ENCODE measurements around the gene ANKRD28.

DNA sequence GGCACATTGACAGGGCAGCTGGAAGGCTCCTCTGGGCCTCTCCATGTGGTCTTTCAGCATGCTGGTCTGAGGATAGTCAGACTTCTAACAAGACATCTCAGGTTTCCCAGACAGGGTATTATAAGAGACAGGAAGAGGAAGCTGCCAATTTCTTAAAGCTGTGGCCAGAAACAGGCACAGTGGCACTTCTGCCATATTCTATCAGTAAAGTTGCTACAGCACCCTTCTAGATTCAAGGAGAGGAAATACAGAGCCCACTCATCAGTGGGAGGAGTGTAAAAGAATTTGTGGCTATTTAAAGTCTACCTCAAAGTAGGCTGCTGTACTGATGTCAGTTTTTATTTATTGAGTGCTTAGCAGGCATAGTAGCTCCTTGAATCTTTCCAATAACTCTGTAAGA, 140.8 kb downstream of the ANKRD28 start:
- TF ChIP-seq, protein P1, sequence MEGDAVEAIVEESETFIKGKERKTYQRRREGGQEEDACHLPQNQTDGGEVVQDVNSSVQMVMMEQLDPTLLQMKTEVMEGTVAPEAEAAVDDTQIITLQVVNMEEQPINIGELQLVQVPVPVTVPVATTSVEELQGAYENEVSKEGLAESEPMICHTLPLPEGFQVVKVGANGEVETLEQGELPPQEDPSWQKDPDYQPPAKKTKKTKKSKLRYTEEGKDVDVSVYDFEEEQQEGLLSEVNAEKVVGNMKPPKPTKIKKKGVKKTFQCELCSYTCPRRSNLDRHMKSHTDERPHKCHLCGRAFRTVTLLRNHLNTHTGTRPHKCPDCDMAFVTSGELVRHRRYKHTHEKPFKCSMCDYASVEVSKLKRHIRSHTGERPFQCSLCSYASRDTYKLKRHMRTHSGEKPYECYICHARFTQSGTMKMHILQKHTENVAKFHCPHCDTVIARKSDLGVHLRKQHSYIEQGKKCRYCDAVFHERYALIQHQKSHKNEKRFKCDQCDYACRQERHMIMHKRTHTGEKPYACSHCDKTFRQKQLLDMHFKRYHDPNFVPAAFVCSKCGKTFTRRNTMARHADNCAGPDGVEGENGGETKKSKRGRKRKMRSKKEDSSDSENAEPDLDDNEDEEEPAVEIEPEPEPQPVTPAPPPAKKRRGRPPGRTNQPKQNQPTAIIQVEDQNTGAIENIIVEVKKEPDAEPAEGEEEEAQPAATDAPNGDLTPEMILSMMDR (conservative IDR thresholded peaks at IDR 0.05; ENCODE audit: low read depth, low read length): no peak
- TF ChIP-seq EZH2 (IDR thresholded peaks at IDR 0.05; ENCODE audit: low read length, unreplicated experiment) (no peak), EZH2phosphoT487 (IDR thresholded peaks at IDR 0.05; ENCODE audit: borderline replicate concordance, low read length) (no peak)

All from PC-3 (cell line).